Measurements from ENCODE around the gene CLDN3.

Gene CLDN3

GRCh38 chr7:73769481-73770001, 529 bp downstream of the CLDN3 start:
- DNase-seq: no peak

- DNase-seq: no peak
Measured at GRCh38 chr7:73768641-73769480, 1.2 kb downstream of the CLDN3 start.

DNA sequence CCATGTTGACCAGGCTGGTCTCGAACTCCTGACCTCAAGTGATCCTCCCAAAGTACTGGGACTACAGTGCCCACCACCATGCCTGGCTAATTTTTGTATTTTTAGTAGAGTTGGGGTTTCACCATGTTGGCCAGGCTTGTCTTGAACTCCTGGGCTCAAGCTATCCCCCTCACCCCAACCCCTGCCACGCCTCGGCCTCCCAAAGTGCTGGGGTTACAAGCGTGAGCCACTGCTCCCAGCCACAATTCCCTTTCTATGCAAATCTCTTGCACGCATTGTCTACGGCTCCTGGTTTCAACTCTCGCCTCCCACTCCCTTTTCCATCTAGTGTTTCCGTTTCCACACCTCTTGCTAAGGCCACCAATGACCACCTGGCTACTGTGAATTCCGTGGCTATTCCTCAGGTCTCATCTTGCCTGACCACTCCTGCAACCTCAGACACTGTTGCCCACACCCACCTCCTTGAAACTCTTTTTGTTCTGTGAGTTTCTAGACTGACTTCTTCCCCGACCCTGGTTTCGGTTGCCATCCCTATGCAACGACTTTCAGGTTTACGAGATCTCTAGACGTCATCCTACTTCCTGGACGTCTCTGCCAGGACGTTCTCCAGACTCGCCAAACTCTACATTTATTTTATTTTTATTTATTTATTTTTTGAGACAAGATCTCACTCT, 3.4 kb downstream of the CLDN3 start:
- no peak for DNase-seq

DNA sequence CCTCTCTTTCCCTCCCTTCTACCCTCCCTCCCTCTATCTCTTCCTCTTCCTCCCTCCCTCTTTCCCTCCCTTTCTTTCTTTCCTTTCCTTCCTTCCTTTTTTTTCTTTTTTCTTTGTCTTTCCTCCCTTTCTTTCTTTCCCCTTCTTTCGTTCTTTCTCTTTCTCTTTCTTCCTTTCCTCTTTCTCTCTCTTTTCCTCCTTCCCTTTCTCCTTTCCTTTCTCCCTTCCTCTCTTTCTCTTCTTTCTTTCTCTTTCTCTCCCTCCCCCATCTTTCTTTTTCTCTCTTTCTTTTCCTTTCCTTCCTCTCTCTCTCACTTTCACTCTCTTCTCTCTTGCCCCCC, 7.4 kb downstream of the CLDN3 start:
- DNase-seq: no peak

GRCh38 chr7:73761854-73762658, 8.0 kb downstream of the CLDN3 start:
- no peak for DNase-seq

- no peak for DNase-seq
Measured at GRCh38 chr7:73758581-73759138, 11.4 kb downstream of the CLDN3 start.

GRCh38 chr7:73749931-73750776, 19.9 kb downstream of the CLDN3 start:
- DNase-seq: no peak

DNA sequence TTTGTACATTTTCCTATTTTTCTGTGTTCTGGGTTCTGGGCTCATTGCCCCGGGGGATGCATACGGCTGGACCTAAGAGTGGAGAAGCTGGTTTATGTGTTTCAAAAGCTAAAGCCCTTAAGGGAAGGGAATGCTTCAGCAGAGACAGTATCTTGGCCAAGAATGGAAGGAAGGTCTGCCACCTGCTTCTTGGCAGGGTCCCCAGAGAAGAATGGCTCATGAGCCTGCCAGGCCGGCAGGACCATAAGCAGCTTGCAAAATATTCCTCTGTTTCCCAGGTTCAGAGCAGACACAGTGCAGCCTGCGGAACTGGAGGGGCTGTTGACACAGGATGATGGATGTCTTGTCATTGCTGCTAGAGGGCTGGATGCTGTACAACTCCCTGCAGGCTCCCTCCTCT, 23.7 kb downstream of the CLDN3 start:
- DNase-seq: peak; percentile 60

DNA sequence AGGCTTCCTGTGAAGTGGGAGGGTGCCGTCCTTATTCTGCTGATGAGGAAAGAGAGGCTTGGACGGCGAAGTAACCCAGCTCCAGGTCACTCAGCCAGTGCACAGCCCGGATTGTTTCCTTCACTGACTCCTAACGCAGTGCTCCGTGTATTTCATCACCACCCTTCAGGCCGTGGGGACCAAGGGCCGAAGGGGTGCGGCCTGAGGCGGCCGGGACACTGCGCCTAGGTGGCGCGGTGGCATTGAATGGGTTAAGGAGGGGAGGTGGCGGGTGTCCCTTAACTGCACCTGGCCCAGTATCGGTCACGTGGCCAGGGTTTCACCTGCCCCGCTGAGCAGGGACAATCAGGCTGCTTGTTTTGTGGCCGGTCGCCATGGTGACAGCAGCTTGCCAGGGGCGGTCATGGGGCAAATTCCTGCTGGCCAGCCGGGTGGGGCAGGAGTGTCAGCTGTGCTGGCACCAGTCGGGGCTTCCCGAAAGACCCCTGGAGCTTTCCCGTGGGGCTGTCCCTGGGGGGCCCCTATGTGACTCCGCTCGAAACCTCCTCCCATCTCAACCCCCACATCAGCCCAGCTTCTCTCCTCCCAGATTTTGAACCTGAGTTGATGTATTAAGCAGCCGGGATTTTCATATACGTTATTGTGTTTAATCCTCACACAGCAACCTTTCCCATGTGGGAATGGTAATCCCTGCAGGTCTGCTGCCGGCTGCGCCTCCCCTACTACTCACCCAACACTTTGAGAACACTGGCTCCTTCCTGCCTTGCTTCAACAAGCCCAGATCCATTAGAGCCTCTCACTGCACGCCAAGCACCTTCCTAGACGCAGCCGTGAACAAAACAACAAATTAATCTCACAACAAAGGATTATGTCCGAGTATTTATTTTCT, 27.1 kb downstream of the CLDN3 start:
- DNase-seq: no peak

DNA sequence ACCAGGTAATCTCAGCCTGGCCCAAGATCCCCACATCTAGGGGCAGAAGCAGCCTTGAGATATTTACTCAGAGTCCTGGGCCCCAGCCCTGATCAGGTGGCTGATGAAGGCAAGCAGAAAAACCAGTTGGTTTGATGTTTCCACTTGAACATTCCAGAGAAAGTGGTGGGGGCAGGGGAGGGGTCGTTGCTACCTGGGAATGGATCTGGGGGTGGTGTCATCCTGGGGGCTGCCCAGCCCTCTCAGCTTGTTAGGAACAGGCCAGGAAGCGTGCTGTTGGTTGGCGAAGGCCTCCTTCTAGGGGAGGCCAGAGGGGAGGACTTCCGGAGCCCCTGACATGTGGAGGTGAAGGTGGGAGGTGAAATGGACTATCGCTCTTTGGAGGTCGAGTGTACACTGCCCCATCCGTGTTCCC, 27.7 kb downstream of the CLDN3 start:
- DNase-seq: no peak

DNA sequence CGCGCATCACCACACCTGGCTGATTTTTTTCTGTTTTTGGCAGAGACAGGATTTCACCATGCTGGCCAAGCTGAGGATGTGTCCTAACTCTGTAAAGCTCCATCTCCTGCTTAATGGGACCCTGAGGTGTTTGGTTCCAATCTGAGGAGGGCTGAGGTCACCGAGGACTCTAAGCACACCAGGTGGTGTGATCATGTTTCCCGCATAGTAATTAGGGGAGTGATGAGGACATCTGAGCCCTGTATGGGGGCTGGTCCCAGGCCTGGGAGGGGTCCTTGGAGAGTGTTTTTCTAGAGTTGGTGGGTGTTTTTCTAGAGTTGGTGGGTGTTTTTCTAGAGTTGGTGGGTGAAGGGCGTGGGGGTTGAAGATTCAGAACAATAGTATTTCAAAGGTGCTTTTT, 28.5 kb downstream of the CLDN3 start:
- no peak for DNase-seq

- no peak for DNase-seq
Measured at GRCh38 chr7:73740771-73741170, 29.3 kb downstream of the CLDN3 start.

GRCh38 chr7:73740212-73740611, 29.9 kb downstream of the CLDN3 start:
- no peak for DNase-seq

- no peak for DNase-seq
Measured at GRCh38 chr7:73739387-73739767, 30.7 kb downstream of the CLDN3 start.

DNA sequence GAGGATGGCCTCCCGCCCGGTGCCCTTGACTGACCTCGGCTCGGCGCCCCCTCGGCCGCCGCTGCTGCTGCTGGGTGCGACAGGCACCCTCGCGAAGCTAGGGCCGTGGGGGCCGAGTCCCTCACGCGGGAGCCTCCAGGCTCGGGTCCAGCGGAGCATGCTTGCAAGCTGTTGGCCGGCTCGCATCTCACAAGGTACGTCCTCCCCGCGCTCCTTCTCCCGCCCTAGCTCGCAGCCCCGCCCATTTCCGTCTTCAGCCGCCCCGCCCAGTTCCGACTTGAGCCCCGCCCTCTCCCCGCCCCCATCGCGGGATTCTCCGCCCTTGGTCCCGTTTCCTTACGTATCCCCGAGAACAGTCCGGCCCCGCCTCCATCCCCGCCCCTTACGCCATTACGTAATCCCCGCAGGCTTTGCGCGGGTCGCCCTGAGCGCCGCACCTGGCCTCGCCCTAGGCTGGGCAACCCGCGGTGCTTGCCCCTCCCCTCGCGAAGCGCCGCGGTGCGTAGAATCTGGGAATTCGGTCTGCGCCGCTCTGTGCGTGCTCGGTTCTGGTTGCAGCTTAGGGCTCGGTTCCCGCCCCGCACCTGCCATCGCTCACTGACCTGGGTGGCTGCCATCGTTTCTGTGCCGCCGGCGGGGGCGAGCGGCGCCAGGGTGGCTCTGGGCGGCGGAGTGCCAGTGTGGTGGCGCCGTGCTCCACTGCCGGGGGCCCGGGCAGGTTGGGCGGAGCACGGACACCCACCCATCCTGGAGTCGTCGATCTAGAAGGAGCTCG, 31.3 kb downstream of the CLDN3 start, which contains the start of gene ABHD11:
TSS of gene ABHD11 (minus strand) at position 191 of the 775 bp plus-strand sequence. CDS start at position 159, 32 bp downstream.
- peak; percentile 89 for DNase-seq

- DNase-seq: no peak
Measured at GRCh38 chr7:73738220-73738611, 31.9 kb downstream of the CLDN3 start.

DNA sequence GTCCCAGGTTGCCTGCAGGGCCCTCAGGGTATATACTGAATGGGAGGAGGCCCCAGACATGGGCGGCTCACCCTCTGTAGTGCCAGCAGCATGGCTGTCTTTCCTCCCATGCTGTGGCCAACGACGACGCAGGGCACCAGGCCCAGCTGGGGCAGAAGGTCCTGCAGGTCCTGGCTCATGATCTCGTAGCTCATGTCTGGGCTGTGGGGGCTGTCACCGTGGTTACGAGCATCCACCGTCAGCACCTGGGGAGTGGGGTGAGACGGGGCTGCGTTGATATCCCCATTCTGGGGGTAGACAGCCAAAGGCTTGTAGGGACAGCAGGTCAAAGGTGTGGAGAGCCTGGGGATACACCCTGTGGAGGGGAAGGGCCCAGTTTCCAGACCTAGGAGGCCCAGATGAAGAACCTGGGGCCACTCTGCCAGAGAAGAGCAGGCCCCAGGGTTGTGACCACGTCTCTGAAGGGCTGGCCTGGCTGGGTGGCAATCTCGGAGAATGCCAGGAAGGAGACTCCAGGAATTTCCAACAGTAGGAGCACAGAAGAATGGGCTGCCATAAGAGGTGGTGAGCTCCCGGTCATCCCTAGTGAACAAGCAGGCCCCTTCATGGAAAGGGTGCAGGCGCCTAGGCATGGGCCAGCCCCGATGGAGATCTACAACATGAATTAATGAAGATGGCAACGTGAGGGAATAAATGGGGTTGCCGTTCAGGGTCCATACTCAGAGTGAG, 32.4 kb downstream of the CLDN3 start:
- DNase-seq: no peak

GRCh38 chr7:73736885-73737284, 33.2 kb downstream of the CLDN3 start:
- DNase-seq: no peak

- no peak for DNase-seq
Measured at GRCh38 chr7:73735528-73735905, 34.6 kb downstream of the CLDN3 start.

Measured in NCI-H1694 treated with DMSO at 0.1 percent for 48 hours (cell line).